WTC11 (cell line): Measurements from ENCODE around the gene SNRPE.

Experiments
- ATF3 ChIP-seq: sonication (generic); formaldehyde crosslinking; conservative IDR thresholded peaks from 2 replicates; pipeline ENCODE4 v1.8.1; 2022; ENCODE audit warnings: mild to moderate bottlenecking, missing genetic modification reagents
- CTCF ChIP-seq: fragments of 200-600 bp; IDR thresholded peaks from 2 replicates; pipeline ENCODE4 v1.8.0; 2022; ENCODE audit warnings: antibody characterized with exemption
- E2F4 ChIP-seq: sonication (generic); formaldehyde crosslinking; IDR thresholded peaks from 2 replicates; pipeline ENCODE4 v1.8.1; 2022; ENCODE audit warnings: low read depth, mild to moderate bottlenecking, moderate library complexity, missing genetic modification reagents, borderline replicate concordance
- FOXJ3 ChIP-seq: sonication (generic); formaldehyde crosslinking; IDR thresholded peaks from 2 replicates; pipeline ENCODE4 v1.9.0; 2021; ENCODE audit warnings: missing genetic modification reagents, mild to moderate bottlenecking, borderline replicate concordance
- MAX ChIP-seq: sonication (generic); formaldehyde crosslinking; IDR thresholded peaks from 2 replicates; pipeline ENCODE4 v1.8.0; 2022; ENCODE audit warnings: mild to moderate bottlenecking, missing genetic modification reagents
- MYBL2 ChIP-seq: sonication (generic); formaldehyde crosslinking; IDR thresholded peaks from 2 replicates; pipeline ENCODE4 v1.8.1; 2023; ENCODE audit warnings: mild to moderate bottlenecking, moderate library complexity, missing genetic modification reagents
- NFYB ChIP-seq: sonication (generic); formaldehyde crosslinking; conservative IDR thresholded peaks from 2 replicates; pipeline ENCODE4 v1.8.0; 2022; ENCODE audit warnings: low read depth, missing genetic modification reagents
- SP1 ChIP-seq: sonication (generic); formaldehyde crosslinking; conservative IDR thresholded peaks from 2 replicates; pipeline ENCODE4 v1.8.1; 2022; ENCODE audit warnings: missing genetic modification reagents
- TEAD4 ChIP-seq: sonication (generic); formaldehyde crosslinking; IDR thresholded peaks from 2 replicates; pipeline ENCODE4 v1.8.0; 2022; ENCODE audit warnings: mild to moderate bottlenecking, missing genetic modification reagents
- ZNF138 ChIP-seq: sonication (generic); formaldehyde crosslinking; conservative IDR thresholded peaks from 2 replicates; pipeline ENCODE4 v1.8.1; 2022; ENCODE audit warnings: mild to moderate bottlenecking, moderate library complexity, missing genetic modification reagents
- ZNF512 ChIP-seq: sonication (generic); formaldehyde crosslinking; IDR thresholded peaks from 2 replicates; pipeline ENCODE4 v1.8.1; 2022; ENCODE audit warnings: missing genetic modification reagents, borderline replicate concordance

GRCh38 chr1:203870245-203870644 is 8.8 kb downstream of the SNRPE start:
- TF ChIP-seq MAX (CRISPR knock-in tag) (no peak), NFYB (CRISPR knock-in tag) (no peak), ZNF138 (CRISPR knock-in tag) (no peak), SP1 (no peak), E2F4 (CRISPR knock-in tag) (no peak), CTCF (no peak), TEAD4 (CRISPR knock-in tag) (no peak), ATF3 (CRISPR knock-in tag) (no peak), MYBL2 (CRISPR knock-in tag) (no peak), ZNF512 (no peak), FOXJ3 (CRISPR knock-in tag) (no peak)
